Embryonic facial prominence (tissue), 1 donor: ENCODE measurements around the gene POFUT2.
"Not testable (repeated sequence)": the region's sequence is repeated elsewhere in the genome, so short reads cannot be mapped to it uniquely, and the experiment has no call there.

Experiments
- DNase-seq: peaks from one replicate; pipeline ENCODE4 v3.0.0-alpha.2; 2016; ENCODE audit errors: extremely low spot score

POFUT2 gene

DNA sequence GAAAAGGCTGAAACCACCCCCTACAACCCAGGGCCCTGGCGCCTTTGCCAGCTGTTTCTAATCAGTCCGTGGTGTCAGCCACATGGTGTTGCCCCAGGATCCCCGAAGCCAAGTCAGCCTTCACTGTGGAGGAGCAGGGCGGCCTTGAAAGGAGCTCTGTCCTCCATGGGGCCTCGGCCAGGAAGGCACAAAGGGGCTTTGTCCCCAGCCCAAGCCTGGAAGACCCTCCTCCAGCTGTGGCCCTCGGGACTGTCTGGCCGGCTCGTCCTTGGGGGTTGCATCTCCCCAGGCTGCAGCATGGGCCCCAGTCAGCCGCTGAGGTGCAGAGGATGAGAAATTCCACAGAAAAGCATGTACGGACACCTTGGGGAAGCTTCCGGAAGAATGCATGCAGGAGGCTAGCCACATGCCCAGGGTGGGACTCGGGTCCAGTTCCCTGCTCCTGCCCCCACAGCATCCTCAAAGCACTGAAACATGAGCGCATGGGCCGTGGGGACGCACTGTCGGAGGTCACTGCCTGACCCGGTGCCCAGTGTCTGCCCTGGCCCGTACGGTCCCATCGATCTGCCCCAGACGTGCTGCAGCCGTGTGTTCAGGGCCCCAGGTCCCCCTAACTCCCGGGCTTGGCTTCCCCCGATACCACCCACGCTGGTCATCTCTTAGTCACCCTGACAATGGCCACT is 38.6 kb upstream of the POFUT2 start:
- DNase-seq, result no peak

DNA sequence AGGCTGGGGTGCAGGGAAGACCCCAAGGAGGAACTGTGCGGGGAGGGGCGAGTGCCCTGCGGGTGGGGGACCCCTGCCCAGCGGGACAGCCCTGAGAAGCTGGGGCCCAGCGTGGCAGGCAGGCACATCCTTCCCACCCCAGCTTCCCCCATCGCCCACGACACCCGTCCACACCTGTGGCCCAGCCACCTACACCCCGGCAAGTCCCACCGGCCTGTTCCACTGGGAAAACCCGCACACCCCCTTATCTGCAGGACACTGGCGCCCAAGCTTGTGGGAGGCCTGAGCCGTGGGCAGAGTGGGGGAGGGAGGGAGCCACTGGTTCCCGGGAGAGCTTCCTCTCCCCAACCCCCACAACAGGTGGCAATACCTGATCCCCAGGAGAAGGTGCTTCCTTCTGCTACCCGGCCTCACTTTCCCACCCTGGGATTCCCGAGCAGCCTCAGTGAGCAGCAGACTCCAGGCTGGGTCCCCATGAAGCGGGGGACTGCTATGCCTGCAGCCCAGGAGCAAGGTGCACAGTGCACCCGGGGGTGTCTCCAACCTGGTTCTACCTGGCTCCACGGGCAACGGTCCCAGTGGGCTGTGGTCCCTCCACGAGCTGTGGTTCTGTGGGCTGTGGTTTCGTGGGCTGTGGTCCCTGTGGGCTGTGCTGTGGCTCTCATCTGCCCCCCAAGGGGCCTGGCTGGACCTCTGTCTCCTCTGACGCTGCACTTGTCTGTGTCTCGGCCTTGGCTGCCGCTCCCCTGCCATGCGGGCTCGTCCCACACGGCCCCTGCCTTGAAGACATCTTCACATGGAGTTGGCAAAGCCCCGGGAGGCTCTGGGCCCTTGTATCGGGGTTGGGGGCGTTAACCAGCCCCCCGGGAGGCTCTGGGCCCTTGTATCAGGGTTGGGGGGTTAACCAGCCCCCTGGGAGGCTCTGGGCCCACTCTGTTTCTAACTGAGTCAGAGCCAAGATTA is 37.8 kb upstream of the POFUT2 start:
- no peak for DNase-seq

DNA sequence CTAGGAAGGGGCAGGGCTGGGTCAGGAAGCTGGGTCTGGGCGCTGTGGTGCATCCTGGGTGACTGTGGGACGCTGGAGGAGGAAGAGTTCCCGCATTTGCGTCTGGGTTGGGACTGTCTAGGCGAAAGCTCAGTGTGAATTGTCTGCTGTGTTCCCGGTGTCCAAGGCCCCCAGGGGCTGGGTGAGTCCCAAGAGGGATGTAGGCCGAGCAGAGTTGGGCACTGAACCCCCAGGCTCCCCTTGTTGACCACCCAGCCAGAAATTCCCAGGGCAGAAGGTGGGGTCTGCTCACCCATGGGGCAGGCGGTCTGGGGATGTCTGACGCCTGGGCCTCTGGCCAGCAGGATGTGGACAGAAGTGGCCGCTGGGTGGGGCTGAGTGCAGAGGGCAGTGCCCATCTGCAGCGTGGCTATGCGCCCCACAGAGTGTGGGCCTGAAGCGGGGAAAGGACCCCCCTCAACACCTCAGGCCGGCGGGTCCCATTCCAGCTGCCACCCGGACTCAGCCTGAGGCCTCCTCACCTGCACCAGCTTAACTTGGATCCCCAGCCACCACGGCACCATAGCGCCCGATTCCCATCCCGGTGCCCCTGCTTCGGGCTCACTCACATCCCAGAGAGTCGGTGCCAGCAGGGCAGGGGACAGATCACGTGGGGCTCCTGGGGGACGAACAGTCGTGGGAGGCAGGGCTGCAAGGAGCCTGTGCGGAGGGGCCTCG is 37.0 kb upstream of the POFUT2 start:
- no peak for DNase-seq

DNA sequence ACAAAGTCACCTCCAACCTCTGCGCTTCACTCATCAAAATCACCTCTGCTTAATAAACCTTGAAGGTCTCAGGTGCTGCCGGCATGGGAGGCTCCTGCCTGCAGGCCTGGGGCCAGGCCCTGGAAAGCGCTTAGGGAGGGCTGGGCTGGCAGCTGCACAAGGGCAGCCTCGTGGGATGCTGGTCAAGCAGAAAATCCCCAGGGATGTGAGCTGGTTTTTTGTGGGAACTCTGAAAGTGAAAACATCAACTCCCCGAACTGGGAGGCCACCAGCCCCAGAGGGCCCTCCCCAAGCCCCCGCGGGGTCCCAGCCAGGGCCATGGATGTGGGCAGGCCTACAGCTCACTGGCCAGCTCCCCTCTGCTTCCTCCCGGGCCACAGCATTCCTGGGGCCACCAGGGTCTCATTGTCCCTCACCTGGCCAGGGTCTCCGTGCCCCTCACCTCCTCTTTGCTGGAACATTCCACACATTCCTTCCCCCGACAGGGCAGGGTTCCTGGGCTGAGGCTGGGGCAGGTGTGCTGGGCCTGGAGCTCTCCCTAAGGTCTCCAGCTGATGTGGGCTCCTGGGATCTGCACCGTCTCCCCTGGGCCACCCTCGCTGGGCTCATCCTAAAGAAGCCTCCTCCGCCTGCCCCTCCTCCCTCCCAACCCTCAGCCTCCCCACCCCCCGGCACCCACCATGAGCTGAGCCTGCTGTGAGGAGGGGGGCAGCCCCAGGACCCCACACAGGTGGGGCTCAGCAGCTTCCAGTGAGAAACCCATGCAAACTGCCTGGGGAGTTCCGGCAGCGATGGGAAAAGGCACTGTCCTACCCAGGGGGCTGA is 36.0 kb upstream of the POFUT2 start:
- DNase-seq, result no peak

DNA sequence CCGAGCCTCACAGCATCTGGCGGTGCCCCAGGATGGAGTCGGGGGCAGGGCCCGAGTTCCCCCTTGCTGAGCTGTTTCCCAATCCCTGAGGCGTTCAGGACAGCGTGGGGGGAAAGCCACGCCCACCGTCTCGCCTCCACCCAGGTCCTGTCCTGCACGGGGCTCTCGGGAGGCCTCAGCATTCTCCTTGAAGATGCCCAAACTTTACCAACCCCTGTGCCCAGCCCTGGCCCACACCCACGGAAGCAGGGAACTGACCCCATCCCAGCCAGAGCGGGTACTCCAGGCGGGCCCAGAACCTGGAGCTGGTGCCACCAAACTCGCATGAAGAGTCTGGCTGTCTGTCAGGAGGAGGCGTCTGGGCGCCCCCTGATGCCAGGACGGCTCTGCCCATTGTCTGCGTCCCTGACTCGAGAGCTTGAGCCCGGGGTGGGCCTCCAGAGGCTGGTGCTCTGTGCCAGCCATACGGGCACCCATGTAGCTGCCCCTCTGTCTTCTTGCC is 35.3 kb upstream of the POFUT2 start:
- DNase-seq, result no peak

DNA sequence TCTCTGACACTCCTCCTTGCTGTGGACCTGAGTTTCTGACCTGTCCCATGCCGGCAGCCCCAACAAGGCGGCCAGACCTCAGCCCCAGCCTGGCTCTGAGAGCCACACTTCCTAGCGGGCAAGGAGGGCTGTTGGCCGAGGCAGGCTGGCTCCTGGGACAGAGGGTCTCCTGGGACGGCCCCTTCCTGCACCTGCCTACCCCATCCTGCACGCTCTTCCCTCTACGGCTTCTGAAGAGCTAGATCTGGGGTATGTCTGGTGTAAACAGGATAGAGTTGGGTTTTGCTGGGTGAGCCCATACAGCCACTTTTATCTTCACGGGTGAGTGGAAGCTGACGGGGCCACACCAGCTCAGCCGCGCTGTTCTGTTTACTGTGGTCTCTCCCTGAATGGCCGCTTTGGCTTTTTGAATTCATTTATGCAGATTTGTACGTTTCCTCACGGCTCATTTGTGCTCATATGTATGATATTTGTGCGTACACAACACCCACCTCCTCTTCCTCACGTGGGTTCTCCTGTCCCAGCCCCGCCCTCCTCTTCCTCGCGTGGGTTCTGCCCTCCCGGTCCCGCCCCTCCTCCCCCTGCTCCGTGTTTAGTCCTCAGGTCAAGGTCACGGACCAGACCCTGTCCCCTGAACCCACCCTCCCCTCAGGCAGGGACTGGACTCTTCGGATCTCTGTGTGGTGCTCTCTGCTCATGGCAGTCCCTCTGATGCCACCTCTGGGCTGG is 34.7 kb upstream of the POFUT2 start:
- DNase-seq, result no peak

DNA sequence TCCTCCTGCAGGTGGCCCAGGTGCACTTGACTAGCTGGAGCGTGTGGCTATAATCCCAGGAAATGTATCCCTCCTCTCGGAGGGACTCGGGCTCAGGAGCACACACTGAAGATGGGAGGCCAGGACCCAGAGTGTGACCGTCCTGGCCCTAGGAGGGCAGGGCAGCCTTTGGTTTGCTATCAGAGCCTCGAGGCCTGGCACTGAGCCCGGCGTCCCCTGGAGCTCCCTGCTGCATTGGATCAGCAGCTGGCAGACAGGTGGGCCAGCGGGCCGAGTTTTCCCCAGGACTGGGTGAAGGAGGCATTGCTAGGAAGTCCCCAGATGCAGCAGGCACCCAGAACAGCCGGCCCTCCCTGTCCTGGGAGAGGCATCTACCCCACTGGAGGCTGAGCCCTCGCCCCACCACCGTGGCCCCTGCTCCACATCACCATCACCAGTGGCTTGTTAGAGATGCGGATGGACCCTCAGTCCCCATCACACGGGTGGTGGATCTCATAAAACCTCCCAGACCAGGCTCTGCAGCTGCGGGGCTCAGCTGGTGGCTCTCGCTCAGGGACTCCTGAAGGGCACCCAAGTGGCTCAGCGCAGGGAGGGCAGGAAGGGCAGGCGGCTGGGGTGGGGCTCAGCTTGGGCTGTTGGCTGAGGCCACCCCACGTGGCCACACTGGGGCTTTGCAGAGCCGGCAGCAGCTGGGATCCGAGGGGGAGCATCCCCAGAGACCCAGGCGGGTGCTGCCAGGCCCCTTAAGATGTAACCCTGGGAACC is 32.7 kb upstream of the POFUT2 start:
- no peak for DNase-seq

DNA sequence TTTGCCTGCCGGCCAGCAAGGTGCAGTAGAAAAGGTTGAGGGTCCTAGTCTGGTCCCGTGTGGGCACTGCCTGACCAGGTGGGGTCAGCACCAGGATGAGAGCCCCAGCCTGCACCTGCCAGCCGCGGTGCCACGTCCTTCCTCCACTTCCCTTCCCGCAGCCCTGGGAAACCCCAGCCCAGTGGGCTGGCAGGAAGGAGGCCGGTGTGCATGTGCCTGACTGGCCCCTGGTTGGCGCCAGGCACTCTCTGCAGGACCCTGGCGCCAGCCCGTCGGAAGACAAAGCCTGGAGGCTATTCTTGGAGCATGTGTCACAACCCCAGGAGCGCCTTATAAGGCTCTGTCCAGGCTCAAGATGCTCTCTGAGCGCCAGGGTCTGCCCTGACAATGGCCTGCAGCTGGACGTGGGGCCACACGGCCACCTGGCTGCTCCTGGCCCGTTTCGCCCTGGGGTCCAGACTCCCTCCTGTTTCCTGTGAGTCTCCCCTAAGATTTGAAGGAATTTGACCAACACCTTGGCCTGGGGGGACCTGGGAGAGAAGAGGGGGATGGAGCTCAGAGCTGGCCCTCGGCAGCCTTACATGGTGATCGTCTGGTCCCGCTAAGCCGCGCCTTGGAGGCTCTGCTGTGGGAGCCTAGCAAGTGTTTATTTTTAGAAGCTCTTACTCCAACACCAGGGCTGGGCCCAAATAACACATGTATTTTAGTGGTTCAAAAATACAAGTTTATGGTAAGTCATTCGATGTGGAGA is 31.9 kb upstream of the POFUT2 start:
- no peak for DNase-seq

DNA sequence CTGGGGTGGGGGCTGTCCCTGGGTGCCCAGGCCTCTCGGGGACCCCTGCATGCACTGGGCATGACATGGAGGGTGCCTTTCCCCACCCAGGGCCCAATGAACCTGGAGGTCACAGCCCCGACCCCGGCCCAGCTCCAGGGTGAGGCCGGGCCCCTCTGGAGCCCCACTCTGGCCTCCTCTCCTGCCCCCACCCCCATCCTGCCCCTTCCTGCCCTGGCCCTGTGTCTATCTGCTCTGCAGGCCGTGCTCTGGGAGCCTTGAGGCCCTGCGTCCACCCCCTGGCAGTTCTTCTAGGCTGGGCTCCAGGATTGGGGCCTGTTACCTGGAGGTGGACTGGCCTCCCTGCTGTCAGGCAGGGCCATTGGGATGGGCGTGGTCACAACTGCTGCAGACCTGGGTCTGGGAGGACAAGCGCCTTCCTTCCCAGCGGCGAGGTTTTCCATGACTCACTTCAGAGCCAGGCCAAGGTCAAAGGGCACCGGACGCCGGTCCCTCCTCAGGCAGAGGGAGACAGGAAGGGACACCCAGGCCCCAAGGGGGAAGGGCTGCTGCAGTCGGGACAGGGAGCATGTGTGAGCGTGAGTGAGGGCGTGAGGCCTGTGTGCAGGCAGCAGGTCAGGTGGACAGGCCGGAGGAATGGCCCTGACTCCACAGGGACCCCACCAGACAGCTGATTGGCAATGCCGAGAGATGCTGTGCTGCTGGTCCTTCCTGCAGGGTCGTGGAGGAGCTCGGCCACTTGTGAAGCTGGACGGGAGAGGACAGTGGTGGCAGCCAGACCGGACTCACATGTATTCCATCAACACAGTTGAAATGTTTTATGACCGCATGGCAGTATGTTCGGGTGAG is 31.1 kb upstream of the POFUT2 start:
- DNase-seq, result no peak

DNA sequence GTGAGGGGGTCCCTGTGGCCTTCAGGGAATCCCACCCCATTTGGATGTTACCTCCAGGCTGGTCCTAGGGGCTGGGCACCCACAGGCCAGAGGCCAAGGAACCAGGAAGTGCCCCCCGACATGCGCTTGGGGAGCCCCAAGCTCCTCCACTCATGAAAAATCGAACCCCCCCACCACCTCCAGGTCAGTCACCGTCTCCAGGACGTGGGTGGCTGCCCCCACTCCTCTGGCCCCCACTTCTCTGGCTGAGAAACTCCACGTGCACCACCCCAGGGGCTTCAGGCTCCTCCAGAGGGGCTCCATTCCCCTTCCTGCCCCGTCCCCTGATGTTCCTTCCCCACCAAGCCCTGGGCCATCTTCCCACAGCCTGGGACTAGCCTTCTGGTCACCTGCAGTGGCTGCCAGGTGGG is 30.5 kb upstream of the POFUT2 start:
- no peak for DNase-seq

DNA sequence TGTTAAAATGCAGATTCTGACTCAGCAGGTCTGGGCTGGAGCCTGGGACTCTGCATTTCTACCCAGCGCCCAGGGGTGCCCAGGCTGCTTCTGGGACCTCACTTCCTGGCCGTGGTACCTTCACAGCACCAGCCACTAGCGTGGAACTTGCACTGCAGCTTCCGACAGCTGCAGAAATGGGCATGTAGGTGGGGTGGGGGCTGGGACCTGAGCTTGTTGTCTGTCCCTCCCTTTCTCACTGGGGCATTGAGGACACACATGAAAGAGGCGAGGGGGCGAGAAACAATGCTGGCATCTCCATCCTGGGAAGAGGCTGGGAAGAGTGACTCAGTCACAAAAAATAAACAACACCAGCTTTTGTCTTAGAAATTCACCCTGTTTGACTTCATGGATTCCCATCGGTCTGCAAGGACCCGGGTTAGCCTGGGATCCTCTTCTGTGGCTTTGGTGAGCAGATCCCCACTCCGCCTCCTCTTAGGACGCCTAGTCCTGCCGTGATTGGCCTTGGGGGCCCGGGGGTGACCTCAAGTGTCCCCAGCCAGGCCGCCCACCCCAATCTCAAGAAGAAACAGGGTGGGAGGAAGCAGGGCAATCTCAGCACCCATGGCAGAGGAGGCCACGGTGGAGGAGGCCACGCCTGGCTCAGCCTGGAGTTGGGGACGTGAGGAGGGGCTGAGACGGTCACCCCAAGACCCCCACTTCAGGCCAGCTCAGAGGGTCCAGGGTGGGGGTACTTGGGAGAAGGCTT is 29.9 kb upstream of the POFUT2 start:
- DNase-seq, result no peak

DNA sequence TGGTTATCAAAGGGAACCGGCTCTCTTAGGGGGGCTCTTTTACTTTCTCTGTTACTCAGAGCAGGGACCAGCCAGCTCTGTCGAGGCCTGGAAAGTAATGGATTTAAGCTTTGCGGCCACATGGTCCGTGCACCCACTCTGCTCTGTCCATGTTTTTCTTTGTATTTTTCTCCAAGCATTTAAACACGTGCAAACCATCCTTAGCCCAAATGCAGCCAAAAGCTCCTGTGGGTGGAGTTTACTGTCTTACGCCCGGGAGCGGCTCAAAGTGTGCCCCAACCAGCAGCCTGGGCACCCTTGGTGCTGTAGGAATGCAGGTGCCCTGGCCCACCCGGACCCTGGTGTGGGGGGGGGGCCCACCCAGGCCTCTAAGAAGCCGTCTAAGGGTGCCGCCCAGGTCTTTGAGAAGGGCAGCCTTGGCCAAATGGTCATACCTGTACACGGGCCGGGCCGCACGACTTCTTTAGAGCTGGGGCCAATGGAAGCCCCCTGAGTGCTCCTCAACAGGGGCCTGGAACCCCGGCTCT is 29.2 kb upstream of the POFUT2 start:
- no peak for DNase-seq

DNA sequence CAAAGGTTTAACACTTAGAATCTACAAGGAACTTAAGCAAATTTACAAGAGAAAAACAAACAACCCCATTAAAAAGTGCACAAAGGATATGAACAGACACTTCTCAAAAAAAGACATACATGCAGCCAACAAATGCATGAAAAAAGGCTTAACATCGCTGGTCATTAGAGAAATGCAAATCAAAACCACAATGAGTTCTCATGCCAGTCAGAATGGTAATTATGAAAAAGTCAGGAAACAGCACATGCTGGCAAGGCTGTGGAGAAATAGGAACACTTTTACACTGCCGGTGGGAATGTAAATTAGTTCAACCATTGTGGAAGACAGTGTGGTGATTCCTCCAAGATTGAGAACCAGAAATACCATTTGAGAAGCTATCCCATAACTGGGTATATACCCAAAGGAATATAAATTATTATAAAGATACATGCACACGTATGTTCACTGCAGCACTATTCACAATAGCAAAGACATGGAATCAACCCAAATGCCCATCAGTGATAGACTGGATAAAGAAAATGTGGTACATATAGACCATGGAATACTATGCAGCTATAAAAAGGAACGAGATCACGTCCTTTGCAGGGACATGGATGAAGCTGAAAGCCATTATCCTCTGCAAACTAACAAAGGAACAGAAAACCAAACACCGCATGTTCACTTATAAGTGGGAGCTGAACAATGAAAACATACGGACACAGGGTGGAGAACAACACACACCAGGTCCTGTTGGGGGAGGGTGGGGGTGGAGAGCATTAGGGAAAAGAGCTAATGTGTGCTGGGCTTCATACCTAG is 28.2 kb upstream of the POFUT2 start:
- DNase-seq, result not testable (repeated sequence)

DNA sequence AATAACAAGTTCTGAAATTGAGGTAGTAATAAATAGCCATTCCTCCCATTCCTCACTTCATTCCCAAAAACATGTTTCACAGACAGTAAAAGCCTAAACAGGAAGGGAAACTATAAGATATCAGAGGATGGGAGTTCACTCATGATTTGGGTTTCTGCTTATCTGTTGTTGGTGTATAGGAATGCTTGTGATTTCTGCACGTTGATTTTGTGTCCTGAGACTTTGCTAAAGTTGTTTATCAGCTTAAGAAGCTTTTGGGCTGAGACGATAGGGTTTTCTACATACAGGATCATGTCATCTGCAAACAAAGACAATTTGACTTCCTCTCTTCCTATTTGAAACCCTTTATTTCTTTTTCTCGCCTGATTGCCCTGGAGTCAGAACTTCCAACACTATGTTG is 26.0 kb upstream of the POFUT2 start:
- DNase-seq, result no peak

DNA sequence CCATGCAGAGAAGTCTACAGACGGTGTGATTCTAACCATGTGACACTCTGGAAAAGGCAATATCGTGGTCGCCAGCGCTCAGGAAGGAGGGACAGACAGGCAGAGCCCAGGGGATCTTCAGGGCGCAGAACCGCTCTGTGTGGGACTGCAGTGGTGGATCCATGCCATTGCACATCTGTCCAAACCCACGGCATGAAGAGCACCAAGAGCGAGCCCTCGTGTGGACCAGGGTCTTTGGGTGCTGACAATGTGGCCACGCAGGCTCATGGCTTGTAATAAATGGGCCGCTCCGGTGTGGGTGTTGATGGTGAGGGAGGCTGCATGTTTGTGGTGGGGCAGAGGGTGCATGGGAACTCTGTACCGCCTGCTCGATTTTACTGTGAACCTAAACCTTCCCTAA is 25.3 kb upstream of the POFUT2 start:
- DNase-seq, result no peak

DNA sequence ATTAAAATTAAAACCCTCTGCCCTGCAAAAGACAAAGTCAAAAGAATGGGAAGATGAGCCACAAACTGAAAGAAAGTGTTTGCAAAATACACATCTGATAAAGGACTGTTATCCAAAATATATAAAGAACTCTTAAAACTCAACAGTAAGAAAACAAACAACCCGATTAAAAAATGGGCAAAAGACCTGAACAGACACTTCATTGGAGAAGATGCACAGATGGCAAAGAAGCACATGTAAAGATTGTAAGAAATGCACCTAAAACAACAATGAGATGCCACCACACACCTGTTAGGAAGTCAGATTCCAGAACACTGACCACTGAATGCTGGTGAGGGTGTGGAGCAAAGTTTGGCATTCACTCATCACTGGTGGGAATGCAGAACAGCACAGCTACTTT is 24.6 kb upstream of the POFUT2 start:
- no peak for DNase-seq
